Activated effector memory CD4-positive, alpha-beta T cell treated with Interleukin-2 at 50 U/mL for 16 hours (primary cell): ENCODE data around the gene GRIK3.

ENCODE experiments used
- DNase-seq: peaks from one replicate; pipeline ENCODE4 v3.0.0-alpha.2; 2020

GRIK3 gene

DNA sequence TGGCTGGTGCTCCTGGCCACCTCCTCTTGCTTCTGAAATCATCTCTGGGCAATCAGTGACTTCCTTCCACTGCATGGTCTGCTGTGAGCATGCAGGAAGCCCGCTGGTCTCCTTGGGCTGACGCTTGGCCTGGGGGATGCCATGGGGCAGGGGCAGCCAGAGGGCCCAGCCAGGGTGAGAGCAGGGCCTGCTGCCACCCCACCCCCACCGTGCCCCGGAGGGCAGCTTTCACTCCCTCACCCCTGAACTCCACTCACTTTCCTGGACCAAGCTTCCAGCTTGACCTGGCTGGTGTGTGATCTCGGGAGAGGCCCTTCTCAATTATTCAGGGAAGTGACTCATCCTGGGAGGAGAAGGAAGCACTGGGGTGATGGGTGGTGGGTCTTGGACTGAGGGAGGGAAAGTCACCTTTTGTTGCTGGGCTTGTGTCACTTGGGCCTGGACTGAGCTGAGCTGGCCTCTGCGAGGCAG lies 281.4 kb downstream of the GRIK3 start:
- DNase-seq: no peak

DNA sequence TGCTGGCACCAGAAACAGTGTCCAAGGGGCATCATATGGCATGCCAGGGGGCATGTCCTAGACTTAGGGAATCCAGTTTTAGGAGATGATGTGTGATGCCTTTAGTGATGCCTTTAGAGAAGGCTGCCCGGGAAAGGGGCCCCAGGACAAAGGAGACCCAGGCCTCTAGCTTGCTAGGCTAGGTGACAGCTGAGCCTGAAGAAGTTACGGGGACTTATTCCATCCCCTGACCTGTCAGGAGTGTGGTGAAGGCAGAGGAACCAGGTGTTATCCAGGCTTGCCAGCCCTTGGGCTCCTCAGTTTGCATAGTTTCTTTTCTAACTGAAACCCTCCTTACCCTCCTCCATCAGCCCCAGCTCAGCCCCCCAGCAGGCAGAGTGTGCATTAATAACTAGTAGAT lies 281.9 kb downstream of the GRIK3 start:
- no peak for DNase-seq

GRCh38 chr1:36751525-36751924 lies 282.8 kb downstream of the GRIK3 start:
- DNase-seq: no peak

DNA sequence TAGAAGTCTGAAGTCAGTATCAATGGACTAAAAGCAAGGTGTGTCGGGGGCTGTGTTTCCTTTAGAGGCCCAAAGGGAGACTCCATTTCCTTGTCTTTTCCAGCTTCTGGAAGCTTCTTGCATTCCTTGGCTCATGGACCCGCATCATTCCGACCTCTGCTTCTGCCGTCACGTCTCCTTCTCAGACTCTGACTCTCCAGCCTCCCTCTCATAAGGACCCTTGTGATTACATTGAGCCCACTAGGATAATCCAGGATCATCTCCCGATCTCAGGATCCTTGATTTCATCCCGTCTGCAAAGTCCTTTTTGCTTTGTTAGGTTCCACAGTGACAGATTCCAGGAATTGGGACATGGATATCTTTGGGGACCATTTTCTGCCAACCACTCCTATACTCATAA lies 285.8 kb downstream of the GRIK3 start:
- DNase-seq: no peak
